Esophagus squamous epithelium (tissue), 5 donors: ENCODE results near the gene ADD3. TPM values are rescaled to one million over a fixed set of nuclear protein-coding genes. Genes with fewer than 3 reads are reported as not detected.

Experiments
- DNase-seq: peaks from one replicate; lab custom pipeline; 2025; lab: John Stamatoyannopoulos, UW
- H3K27ac ChIP-seq, 4 donors: fragments of 200-600 bp; sonication (generic); one replicate each; pipeline ENCODE4 v1.5.1; 2016 to 2019; ENCODE audit warnings: mild to moderate bottlenecking in 1 of 4
- H3K27me3 ChIP-seq, 4 donors: fragments of 200-600 bp; sonication (generic); 1 replicate in 3 of 4; 2 replicates in 1 of 4; pipeline versions ENCODE4 v1.5.1 to v1.6.0; 2017 to 2021; ENCODE audit warnings: antibody characterized with exemption in 1 of 4
- H3K36me3 ChIP-seq, 3 donors: fragments of 200-600 bp; sonication (generic); one replicate each; pipeline ENCODE4 v1.5.1; 2016 to 2019
- H3K4me1 ChIP-seq, 3 donors: fragments of 200-600 bp; sonication (generic); one replicate each; pipeline ENCODE4 v1.5.1; 2017 to 2019
- H3K4me3 ChIP-seq, 4 donors: fragments of 200-600 bp; sonication (generic); 1 replicate in 3 of 4; 2 replicates in 1 of 4; pipeline ENCODE4 v1.5.1; 2016 to 2019; ENCODE audit warnings: mild to moderate bottlenecking in 2 of 4, moderate library complexity in 1 of 4
- H3K9me3 ChIP-seq, 3 donors: fragments of 200-600 bp; sonication (generic); one replicate each; pipeline ENCODE4 v1.5.1; 2016 to 2019
- POLR2A ChIP-seq, 4 donors: fragments of 450-650 bp; IDR thresholded peaks; one replicate each; pipeline ENCODE4 v1.6.1; 2017; ENCODE audit warnings: antibody characterized with exemption in 4 of 4, mild to moderate bottlenecking in 4 of 4, moderate library complexity in 3 of 4
- WGBS, 2 donors: methylation state at CpG; one replicate each; pipeline ENCODE4 v1.1.5; 2018; 5-methylcytosine and 5-hydroxymethylcytosine counted together
- intact Hi-C: fragments of 100-400 bp; cut with DNase I; formaldehyde crosslinking; loops from one replicate; pipeline ENCODE4 v1.15.0; 2022
- total RNA-seq, 4 donors: library from RNA; depleted of rRNA; stranded (reverse); fragments of >200 nt; gene quantifications; one replicate each; pipeline ENCODE4 v1.1.0, GENCODE V29; 2016
- TF ChIP-seq, protein P1 (sequence below), 6 experiments: fragments of 450-650 bp in 4 of 6; fragments of 200-600 bp in 2 of 6; sonication (generic) in 2 of 6; IDR thresholded peaks; one replicate each; pipeline ENCODE4 v1.5.1; 2016 to 2019; ENCODE audit warnings: antibody characterized with exemption in 6 of 6, mild to moderate bottlenecking in 4 of 6, moderate library complexity in 4 of 6
- donor health status: DM: yes; HTN: yes; CAD: no.

The ADD3 gene
- total RNA-seq, 4 donors from 2014 or later, result 52.5 to 214 (median 145) TPM

- H3K4me3 ChIP-seq, result no peak overlapping the region
- peaks cover 0 to 16% (median 0%) of the 10 kb centered on the region in 3 donors for H3K36me3 ChIP-seq
- WGBS, 2 donors, result 62 to 64% methylated on average over 5 of the region's 5 CpGs
- H3K4me1 ChIP-seq, result peaks cover 0 to 12% (median 0%) of the 10 kb centered on the region in 3 donors
- no peaks in the 10 kb centered on the region for H3K9me3 ChIP-seq
- intact Hi-C loops, result loop anchor here (5.0 kb wide), 2 partner anchors 144 to 251 kb away; no protein-coding TSS in a partner anchor
- H3K27me3 ChIP-seq, result no peaks in the 10 kb centered on the region
- TF ChIP-seq, protein P1, sequence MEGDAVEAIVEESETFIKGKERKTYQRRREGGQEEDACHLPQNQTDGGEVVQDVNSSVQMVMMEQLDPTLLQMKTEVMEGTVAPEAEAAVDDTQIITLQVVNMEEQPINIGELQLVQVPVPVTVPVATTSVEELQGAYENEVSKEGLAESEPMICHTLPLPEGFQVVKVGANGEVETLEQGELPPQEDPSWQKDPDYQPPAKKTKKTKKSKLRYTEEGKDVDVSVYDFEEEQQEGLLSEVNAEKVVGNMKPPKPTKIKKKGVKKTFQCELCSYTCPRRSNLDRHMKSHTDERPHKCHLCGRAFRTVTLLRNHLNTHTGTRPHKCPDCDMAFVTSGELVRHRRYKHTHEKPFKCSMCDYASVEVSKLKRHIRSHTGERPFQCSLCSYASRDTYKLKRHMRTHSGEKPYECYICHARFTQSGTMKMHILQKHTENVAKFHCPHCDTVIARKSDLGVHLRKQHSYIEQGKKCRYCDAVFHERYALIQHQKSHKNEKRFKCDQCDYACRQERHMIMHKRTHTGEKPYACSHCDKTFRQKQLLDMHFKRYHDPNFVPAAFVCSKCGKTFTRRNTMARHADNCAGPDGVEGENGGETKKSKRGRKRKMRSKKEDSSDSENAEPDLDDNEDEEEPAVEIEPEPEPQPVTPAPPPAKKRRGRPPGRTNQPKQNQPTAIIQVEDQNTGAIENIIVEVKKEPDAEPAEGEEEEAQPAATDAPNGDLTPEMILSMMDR (IDR thresholded peaks at IDR 0.05), result peak; percentile 50 to 73 (median 54)
- no peak for TF ChIP-seq POLR2A (IDR thresholded peaks at IDR 0.05)
- DNase-seq, result no peak
- peak overlapping the region in 1 of 4 donors; percentile 63 for H3K27ac ChIP-seq
Observed at GRCh38 chr10:110138197-110138812, 130.5 kb downstream of the ADD3 start.

DNA sequence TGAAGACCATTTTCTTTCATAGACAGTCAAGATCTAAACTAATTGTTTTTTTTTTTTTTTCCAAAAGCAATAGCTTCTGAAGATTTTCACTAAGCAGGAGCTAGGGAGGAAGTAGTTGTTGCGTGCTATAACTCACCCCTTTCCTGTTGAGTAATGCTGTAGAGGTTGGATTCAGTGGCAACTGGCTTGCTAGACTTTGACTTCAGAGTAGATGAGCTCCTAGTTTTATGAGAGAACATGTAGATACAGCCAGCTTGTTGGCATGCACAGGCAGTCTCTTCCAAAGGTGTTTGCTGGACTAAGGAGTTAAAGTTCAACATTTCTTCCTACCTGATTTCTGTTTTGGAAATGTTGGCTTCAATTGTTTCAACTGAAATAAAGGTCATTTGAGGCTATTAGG lies 133.4 kb downstream of the ADD3 start:
- no peak for DNase-seq
- peaks cover 0 to 7% (median 0%) of the 10 kb centered on the region in 4 donors for H3K27me3 ChIP-seq
- WGBS, 2 donors, result 40 to 73% methylated on average over 1 of the region's 1 CpG
- H3K36me3 ChIP-seq, result no peaks in the 10 kb centered on the region
- H3K9me3 ChIP-seq, result no peaks in the 10 kb centered on the region
- TF ChIP-seq, protein P1 (IDR thresholded peaks at IDR 0.05), result no peak
- no peak for TF ChIP-seq POLR2A (IDR thresholded peaks at IDR 0.05)
- intact Hi-C loops, result loop anchor here (10.0 kb wide), 1 partner anchor 64 kb away; the partner anchor contains the start of gene MXI1
- no peak overlapping the region for H3K27ac ChIP-seq
- H3K4me3 ChIP-seq, result no peak overlapping the region
- H3K4me1 ChIP-seq, result peaks cover 0 to 12% (median 0%) of the 10 kb centered on the region in 3 donors

- DNase-seq, result no peak
Observed at GRCh38 chr10:110141871-110142635, 134.3 kb downstream of the ADD3 start.

GRCh38 chr10:110142965-110143364 lies 135.2 kb downstream of the ADD3 start:
- peaks cover 0 to 16% (median 0%) of the 10 kb centered on the region in 4 donors for H3K27me3 ChIP-seq
- no peak for DNase-seq
- intact Hi-C loops, result loop anchor here (10.0 kb wide), 1 partner anchor 62 kb away; the partner anchor contains the start of gene MXI1

More at GRCh38 chr10:110141871-110142635, 134.3 kb downstream of the ADD3 start:
- Histone ChIP-seq H3K4me3 (no peak overlapping the region), H3K27ac (no peak overlapping the region), H3K4me1 (peaks cover 0 to 11% (median 0%) of the 10 kb centered on the region in 3 donors), H3K9me3 (no peaks in the 10 kb centered on the region), H3K27me3 (peaks cover 0 to 11% (median 0%) of the 10 kb centered on the region in 4 donors), H3K36me3 (no peaks in the 10 kb centered on the region)
- WGBS, 2 donors, result 59 to 76% methylated on average over 7 to 9 of the region's 9 CpGs
- TF ChIP-seq POLR2A (IDR thresholded peaks at IDR 0.05), result no peak
- TF ChIP-seq, protein P1 (IDR thresholded peaks at IDR 0.05), result no peak
- intact Hi-C loops, result loop anchor here (10.0 kb wide), 1 partner anchor 63 kb away; the partner anchor contains the start of gene MXI1

More at GRCh38 chr10:110142965-110143364, 135.2 kb downstream of the ADD3 start:
- Histone ChIP-seq H3K27ac (no peak overlapping the region), H3K4me3 (no peak overlapping the region), H3K36me3 (no peaks in the 10 kb centered on the region), H3K9me3 (no peaks in the 10 kb centered on the region), H3K4me1 (peaks cover 0 to 2% (median 0%) of the 10 kb centered on the region in 3 donors)
- no peak for TF ChIP-seq POLR2A (IDR thresholded peaks at IDR 0.05)
- TF ChIP-seq, protein P1 (IDR thresholded peaks at IDR 0.05), result no peak
- WGBS, 2 donors, result 73 to 85% methylated on average over 6 of the region's 6 CpGs
